ENCODE results near the gene KLHL9. TPM values are rescaled to one million over a fixed set of nuclear protein-coding genes. Genes with fewer than 3 reads are reported as not detected.

KLHL9 gene
- polyA plus RNA-seq, 3 donors, result 43.6 to 53.2 (median 48.8) TPM

DNA sequence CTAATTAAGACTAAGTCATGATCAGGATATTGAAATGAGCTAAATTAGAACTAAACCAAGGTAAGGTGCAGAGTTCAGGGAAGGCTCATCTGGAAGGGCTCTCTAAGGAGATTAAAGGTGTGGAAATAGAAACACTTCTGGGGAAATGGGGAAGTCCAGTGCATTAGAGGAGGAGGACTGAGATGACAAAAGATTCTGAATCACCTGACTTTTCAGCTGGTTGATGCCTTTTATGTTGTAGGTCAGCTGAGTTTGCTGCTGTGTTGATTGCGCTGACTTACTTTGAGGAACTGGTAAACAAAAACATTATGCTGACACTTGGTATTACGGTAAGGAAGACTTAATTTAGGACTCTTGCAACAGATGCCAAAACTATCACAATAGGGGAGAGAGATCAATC lies 53.9 kb downstream of the KLHL9 start:
- DNase-seq (ENCODE audit: extremely low read depth in 1 of 11, low read depth in 9 of 11, low spot score in 4 of 11), result no peak

Other genes with a start within 250 kb of the KLHL9 start
- gene IFNW1, start 193.6 kb downstream of the KLHL9 start, polyA plus RNA-seq (ENCODE audit: insufficient read length in 3 of 3), result not detected
- not detected for gene IFNA21, start 168.7 kb downstream of the KLHL9 start, polyA plus RNA-seq (ENCODE audit: insufficient read length in 3 of 3)
- gene IFNA4, start 147.8 kb downstream of the KLHL9 start, polyA plus RNA-seq (ENCODE audit: insufficient read length in 3 of 3), result not detected
- not detected for gene IFNA7, start 133.2 kb downstream of the KLHL9 start, polyA plus RNA-seq (ENCODE audit: insufficient read length in 3 of 3)
- gene IFNA10, start 128.3 kb downstream of the KLHL9 start, polyA plus RNA-seq (ENCODE audit: insufficient read length in 3 of 3), result not detected
- gene IFNA16, start 118.1 kb downstream of the KLHL9 start, polyA plus RNA-seq (ENCODE audit: insufficient read length in 3 of 3), result not detected
- gene IFNA17, start 107.2 kb downstream of the KLHL9 start, polyA plus RNA-seq (ENCODE audit: insufficient read length in 3 of 3), result not detected
- not detected for gene IFNA14, start 95.4 kb downstream of the KLHL9 start, polyA plus RNA-seq (ENCODE audit: insufficient read length in 3 of 3)
- gene IFNA5, start 30.1 kb downstream of the KLHL9 start, polyA plus RNA-seq (ENCODE audit: insufficient read length in 3 of 3), result not detected
- gene IFNA6, start 15.5 kb upstream of the KLHL9 start, polyA plus RNA-seq (ENCODE audit: insufficient read length in 3 of 3), result not detected
- not detected for gene IFNA13, start 32.7 kb upstream of the KLHL9 start, polyA plus RNA-seq (ENCODE audit: insufficient read length in 3 of 3)
- gene IFNA2, start 50.0 kb upstream of the KLHL9 start, polyA plus RNA-seq (ENCODE audit: insufficient read length in 3 of 3), result not detected
- not detected for gene IFNA8, start 73.7 kb upstream of the KLHL9 start, polyA plus RNA-seq (ENCODE audit: insufficient read length in 3 of 3)
- gene IFNA1, start 105.0 kb upstream of the KLHL9 start, polyA plus RNA-seq (ENCODE audit: insufficient read length in 3 of 3), result not detected
- gene IFNE, start 146.9 kb upstream of the KLHL9 start, polyA plus RNA-seq (ENCODE audit: insufficient read length in 3 of 3), result under 1 TPM in 2 of 3 donors, not detected in 1; 0.13 to 0.17 TPM